T-helper 1 cell treated with Interleukin-12 subunit alpha and Interleukin-12 subunit beta and Interleukin-4 antibody, amounts not matched to agents 30 ng/mL and 1 ng/mL, for 36 hours (primary cell): ENCODE data around the gene MED12L. TPM values are rescaled to one million over a fixed set of nuclear protein-coding genes. Genes with fewer than 3 reads are reported as not detected.

Source experiments
- intact Hi-C: fragments of 100-400 bp; cut with micrococcal nuclease; formaldehyde crosslinking; loops from one replicate; pipeline ENCODE4 v1.15.1; 2024
- total RNA-seq: library from RNA; stranded (reverse); gene quantifications from 2 replicates; pipeline ENCODE4 v1.2.3, GENCODE V29; 2022

Gene MED12L
- total RNA-seq, 1 donor from 2014 or later, result 2.2 TPM

- intact Hi-C loops, result loop anchor here (1.0 kb wide), 3 partner anchors 12 to 40 kb away; partner anchors contain the start of gene GPR171
Measured at GRCh38 chr3:151171145-151171757, 85.8 kb downstream of the MED12L start.

- intact Hi-C loops, result no loop called here
Measured at GRCh38 chr3:151174351-151174750, 88.9 kb downstream of the MED12L start.

DNA sequence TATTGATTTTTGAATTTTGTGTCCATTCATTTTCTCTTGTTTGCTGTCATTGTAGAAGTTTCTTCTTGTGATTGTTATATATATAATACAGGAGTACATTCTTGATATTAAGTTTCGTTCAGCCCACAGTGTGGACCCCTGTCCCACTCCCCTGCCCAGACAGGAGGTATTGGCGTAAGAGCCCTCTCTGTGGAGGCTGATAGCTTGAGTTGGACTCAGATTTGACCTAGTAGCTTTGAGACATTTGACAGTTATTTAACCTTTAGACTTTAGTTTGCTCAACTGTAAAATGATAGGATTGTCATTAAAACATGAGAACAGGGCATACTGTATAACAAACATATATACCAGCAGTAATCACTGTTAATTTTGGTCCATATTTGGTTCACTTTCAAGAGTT, 90.5 kb downstream of the MED12L start:
- intact Hi-C loops, result no loop called here

GRCh38 chr3:151178208-151178845, 92.9 kb downstream of the MED12L start:
- intact Hi-C loops, result no loop called here

GRCh38 chr3:151182349-151183079, 97.0 kb downstream of the MED12L start:
- intact Hi-C loops, result loop anchor here (1.0 kb wide), 5 partner anchors 10 to 96 kb away; partner anchors contain the start of genes GPR171 and P2RY14

- intact Hi-C loops, result loop anchor here (1.0 kb wide), 5 partner anchors 9 to 95 kb away; partner anchors contain the start of genes GPR171 and P2RY14
Measured at GRCh38 chr3:151183265-151183671, 97.8 kb downstream of the MED12L start.

GRCh38 chr3:151191095-151191494, 105.6 kb downstream of the MED12L start:
- intact Hi-C loops, result no loop called here

DNA sequence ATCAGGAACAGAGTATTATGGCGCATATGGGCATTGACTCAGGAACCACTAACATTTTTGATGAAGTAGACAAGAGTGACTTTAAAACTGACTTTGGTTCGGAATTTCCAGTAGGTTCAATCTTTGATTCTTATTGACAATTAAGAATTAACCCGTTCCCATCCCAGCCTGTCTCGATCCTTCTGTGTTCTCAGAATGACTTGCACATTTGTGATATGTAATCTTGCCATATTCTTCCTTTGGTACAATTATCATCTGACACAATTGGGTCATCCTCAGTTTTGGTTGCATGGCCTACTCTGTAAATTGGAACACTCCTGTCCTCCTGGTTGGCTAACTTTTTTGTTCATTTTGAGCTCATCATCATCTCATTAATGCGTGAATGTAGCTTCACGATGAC, 107.1 kb downstream of the MED12L start:
- intact Hi-C loops, result loop anchor here (1.0 kb wide), 2 partner anchors 8 to 9 kb away; no protein-coding TSS in a partner anchor

DNA sequence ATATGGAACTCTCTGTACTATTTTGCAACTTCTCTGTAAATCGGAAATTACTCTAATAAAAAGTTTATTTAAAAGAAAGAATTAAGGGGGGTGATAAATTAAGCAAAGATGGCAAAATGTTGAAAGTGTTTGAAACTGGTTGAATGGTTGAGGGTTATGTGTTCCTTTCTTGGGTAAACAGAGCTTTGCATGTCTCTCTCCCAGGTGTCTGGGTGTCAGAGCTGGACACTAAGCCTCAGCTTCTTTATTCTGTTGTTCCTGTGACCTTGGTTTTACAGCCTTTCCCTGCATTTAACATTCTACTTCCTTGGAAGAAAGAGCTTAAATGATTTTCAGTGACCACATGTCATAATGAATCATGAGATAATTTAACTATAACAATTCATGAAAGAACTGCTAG, 110.4 kb downstream of the MED12L start:
- intact Hi-C loops, result no loop called here

- intact Hi-C loops, result no loop called here
Measured at GRCh38 chr3:151196434-151196833, 111.0 kb downstream of the MED12L start.

DNA sequence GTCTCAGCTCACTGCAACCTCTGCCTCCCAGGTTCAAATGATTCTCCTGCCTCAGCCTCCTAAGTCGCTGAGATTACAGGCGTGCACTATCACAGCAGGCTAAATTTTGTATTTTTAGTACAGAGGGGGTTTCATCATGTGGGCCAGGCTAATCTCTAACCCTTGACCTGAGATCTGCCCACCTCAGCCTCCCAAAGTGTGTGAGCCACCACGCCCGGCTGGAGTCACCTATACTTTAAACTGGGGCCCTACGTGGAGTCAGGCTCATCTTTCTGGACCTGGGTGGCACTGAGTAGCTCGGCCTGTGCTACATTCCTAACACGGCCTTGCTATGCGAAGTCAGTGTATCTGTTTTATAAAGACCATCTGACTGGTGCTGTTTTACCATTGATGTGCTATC, 111.8 kb downstream of the MED12L start:
- intact Hi-C loops, result no loop called here

DNA sequence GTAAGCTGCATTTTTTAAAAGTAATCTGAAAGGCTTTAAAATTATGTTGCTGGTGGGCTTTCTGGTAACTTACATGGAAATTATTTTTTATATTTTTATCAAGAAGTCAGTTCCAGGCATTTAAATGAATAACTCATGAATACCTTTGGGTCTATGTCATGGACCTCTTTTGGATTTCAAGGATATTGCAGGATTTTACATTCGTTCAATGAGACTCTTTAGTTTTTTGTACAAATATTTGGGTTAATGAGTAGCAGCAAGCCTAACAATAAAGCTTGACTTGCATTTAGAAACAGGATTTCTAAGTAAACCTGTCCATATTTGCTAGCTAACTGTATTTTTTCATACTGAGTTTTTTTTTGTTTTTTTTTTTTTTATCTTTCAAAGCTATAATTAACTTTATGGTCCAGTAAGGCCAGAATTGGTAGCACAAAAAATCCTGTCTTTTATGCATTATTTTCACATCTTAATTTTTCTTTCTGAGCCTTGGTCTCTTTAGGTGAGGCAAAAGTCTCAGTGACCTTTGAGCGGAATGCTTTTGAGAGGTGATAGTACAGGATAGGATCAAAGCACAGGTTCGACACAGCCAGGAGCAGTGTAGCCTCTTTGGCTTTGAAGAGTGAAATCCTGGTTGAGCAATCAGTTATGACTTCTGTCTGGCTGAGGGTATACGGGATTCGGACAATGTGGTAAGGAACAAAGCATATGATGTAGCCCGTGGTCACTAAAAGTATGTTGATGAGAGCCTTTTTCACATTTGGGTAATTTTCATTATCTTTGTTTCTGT, 112.7 kb downstream of the MED12L start:
- intact Hi-C loops, result no loop called here

DNA sequence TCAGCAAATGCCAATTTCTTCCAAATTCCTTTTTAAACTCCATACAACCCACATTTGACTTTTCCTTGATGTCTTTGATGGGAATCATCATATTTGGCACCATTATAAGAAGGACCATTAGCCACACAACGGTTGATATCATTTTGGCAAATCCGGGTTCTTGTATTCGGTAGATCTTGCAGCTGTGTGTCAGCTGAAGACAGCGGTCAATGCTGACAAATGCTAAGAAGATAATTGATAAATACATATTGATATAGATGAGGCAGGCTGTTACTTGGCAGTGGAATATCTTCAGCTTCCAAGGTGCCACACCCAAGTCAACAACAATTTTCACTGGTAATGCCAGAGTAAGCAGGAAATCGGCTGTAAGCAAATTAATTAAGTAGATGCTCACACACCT, 113.4 kb downstream of the MED12L start:
- intact Hi-C loops, result no loop called here

DNA sequence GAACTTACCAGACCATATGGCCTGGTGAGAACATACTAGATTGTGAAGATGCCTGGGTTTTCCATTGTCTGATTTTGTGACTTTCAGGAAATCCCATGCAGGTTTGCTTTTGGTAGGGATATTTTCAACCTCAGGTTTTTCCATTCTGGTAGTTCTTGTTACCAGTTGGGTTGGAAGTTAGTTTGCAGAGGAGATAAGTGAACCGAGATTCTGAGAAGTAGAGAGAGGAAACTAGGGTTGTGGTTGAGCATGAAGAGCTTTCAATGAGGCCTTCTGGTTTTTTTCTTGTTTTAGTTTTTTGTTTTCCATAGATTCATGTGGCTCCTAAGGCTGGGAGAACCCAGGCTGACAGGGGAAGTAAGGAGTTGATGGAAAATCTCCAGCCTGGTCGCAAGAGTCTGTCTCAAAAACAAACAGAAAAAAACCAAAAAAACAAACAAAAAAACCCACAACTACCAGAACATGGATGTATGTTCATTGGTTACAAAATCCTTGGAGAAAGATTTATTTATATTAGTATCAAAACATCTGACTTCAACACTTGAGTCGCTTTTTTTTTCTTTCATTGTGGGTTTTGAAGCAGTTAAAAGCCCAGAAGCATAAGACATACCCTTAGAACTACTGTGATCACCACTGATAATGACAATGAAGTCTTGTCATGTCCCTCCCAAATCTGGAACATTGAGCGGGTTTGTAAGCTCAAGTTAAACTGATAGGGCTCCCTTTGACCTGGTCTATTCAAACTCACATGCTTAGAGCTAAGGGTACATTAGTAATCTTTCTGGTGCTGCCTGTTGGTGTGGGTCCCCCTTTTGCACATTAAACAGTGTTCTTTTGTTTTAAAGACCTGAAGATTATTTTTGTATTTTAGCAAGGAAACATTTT, 114.3 kb downstream of the MED12L start:
- intact Hi-C loops, result loop anchor here (1.0 to 10.0 kb wide), 8 partner anchors 7 to 1975 kb away; partner anchors contain the start of genes CP, RAP2B and RNF13

DNA sequence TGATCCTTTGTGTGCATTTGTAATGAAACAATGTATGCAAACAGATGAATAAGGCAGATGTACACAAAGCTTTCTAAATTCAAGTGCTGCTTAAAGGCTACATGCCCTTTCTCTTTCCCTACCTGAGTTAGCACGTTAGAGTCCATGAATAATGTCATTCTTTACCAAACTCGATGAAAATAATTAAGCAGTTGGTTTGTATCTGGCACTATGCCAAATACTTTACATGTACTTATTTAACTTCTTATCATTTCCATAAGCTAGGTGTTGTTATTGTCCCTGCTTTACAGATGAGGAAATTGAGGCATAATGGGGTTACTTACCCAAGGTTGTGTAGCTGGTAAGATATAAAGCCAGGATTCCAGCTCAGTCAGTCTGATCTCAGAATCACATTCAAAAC, 115.1 kb downstream of the MED12L start:
- intact Hi-C loops, result loop anchor here (1.0 to 10.0 kb wide), 8 partner anchors 8 to 1976 kb away; partner anchors contain the start of genes CP, RAP2B and RNF13

DNA sequence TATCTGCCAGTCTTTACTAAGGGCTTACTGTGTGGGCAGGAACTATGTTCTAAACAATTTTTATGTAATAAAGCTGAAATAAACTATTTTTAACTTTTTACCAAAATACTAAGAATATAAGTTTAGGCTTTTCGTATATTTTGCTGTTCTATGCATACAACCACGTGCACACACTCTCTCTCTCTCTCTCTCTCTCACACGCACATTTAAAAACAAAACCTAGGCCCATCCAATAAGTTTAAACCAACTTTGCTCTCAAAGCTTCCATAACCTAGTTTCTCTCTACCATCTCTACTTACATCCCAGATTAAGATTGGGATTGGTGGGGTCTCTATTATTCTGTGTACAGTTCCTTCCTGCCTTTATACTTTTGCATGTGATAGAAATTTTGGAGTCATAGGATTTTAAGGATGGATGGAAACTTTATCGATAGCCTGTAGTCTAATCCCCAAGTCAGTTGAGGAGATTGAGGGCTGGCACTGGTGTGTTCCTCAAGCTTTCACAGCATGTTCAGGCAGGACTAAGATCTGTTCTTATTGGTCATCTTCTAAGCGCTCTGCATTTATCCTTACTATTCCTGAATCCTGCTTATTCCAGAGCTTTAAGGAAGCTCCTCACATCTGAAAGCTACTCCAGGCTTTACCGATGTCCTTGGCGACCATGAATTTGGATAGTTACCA, 115.7 kb downstream of the MED12L start:
- intact Hi-C loops, result loop anchor here (2.0 to 10.0 kb wide), 7 partner anchors 82 to 1976 kb away; partner anchors contain the start of genes CP, RAP2B and RNF13

GRCh38 chr3:151203051-151203420, 117.6 kb downstream of the MED12L start, which contains the start of gene GPR171:
Gene GPR171, minus strand, starts transcription at chr3:151203216. Its CDS starts 3,830 bp downstream, at chr3:151199386.
- intact Hi-C loops, result loop anchor here (1.0 to 10.0 kb wide), 16 partner anchors 8 to 1978 kb away; partner anchors contain the start of genes CP, EIF2A, RAP2B and RNF13

- intact Hi-C loops, result loop anchor here (5.0 to 10.0 kb wide), 6 partner anchors 993 to 1980 kb away; partner anchors contain the start of genes CP, RAP2B and RNF13
Measured at GRCh38 chr3:151204530-151205402, 119.3 kb downstream of the MED12L start.
